GM18867 (cell line): ENCODE results near the gene SPIRE1.

Experiments
- ATAC-seq: cut with Tn5 transposase; IDR thresholded peaks from one replicate; pipeline ENCODE4 v1.9.1; 2021; ENCODE audit warnings: mild to moderate bottlenecking, moderate library complexity; ENCODE audit not compliant: unreplicated experiment

SPIRE1 gene

DNA sequence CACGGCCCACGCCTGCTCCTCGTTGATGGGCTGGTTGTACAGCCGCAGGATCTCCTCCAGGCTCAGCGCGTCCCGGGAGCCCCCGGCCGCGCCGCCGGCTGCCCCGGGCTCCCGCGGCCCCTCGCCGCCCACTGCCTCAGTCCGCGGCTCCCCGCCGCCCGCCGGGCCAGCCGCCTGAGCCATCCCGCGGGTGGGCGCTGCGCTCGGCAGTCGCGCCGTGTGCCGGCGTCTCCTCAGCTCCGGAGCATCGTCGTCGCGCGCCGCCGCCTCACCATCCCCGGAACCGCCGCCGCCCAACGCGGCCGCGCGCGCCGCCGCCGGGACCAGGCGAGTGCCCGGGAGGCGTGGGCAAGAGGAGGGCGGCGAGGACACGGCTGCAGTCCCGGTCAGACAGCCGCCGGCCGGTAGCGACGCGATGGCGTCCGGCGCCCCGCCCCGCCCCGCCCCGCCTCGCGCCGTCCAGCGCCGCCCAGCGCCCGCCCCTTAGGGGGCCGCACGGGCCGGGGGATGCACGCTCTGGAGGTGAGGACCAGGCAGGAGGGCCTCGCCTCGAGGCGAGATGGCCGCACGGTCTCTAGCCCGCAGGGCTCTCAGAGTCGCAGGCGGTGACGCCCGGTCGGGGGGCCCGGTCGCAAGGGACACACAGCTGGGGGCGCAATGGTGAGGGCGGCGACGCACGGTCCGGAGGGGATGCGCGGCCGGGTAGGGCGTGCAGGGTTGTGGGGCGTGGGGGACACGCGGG is at the start of gene SPIRE1:
Gene SPIRE1, minus strand, starts transcription at position 424 of the 742 bp plus-strand sequence. Its CDS starts 241 bp downstream, at position 183.
- ATAC-seq, result peak; percentile 67

DNA sequence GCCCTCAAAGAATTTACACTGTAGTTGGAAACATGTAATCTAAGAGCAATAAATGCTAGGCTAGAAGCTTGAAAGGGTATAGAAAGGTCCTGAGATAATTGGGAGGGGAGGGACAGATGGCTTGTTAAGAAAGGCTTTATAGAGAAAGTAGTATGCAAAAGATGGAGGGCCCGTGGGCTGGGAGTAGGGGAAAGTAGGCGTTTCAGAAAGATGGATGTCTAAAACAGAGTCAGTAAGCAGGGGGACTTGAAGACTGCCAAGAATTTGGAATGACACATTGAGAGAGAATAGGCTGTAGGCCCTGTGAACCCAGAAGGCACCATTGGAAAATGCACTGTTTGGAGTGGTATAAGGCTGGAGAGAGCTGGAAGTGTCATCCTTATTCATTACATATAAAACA is 45.8 kb upstream of the SPIRE1 start:
- no peak for ATAC-seq

DNA sequence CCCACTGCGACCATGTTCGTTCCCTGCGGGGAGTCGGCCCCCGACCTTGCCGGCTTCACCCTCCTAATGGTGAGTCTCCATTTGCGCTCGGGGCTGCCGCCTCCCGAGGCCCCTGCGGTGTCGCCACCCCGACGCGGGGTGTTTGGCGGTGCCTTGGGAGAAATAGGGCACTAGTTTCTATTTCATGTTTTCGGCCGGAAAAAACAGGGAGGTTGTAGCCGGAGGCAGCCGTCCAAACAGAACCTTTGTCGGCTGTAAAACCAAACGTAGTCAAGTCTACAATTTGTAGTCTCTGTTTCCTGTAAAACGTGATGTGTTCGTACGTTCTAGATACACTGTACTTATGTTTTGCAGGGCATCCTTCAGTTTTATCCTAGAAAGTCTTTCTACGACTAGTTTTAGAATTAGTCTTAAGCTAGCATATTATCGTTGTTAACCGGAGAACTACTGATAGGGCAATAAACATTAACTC is 45.2 kb upstream of the SPIRE1 start:
- peak; percentile 35 for ATAC-seq

DNA sequence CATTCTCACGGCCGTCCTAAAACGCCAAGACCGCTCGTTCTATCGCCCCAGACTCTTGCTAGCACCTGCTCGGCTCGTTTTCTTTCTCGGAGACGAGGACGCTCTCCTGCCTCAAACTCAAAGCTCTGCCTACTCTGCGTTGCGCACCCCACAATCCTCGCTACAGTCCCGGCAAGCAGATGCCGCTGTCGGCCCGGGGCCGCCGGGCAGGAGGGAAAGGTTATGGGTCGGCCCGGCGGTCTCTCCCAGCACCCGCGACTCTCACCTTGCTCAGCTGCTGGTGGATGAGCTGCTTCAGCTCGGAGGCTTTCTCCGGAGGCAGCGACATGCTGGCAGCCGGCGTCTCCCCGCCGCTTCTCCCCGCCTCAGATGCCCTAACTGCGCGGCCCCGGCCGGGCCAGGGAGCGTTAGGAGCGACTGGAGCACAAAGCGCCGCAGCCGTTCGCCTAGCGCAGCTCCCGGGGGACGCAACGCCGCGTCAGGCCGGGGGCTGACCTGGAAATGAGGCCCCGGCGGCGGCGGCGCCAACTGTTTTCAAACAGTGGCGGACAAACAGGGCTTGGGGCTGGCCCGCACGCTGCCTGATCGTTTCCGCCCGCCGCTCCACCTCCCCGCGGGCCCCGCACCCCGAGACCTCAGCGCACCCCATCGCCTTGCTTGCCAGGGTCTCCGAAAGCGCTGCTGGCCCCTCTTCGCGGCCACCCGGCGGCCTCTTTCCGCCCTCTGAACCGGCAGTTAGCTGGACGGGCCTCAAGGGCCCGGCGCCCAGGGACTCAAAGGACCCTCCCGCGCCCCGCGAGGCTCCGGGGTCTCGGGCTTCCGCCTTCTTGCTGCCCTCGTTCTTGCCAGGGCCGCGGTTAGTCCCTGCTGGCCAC is 44.6 kb upstream of the SPIRE1 start, which contains the start of the genes CEP76 and PSMG2:
Gene CEP76, minus strand, starts transcription at position 503 of the 875 bp plus-strand sequence. Its CDS starts 175 bp downstream, at position 328.
Gene PSMG2, plus strand, starts transcription at position 822 of the 875 bp plus-strand sequence. CDS start 66 bp downstream, outside the sequence.
- ATAC-seq, result peak; percentile 79

DNA sequence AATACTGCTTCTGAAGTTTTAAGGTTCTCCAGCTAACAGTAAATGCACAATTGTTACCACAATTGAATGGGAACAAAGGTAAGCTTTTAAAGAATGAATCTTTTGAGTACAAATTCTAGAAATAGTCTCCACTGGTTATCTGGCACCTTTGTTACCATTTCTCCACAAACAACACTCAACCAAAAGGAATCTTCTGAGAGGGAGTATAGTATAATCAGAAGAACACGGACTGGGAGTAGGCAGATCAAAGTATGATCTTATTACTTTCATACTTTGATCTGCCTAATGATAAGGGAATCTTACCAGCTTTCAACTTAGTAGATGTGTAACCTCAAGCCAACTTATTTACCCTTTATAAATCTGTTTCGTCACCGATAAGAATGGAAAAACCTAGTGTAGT is 43.3 kb upstream of the SPIRE1 start:
- ATAC-seq, result no peak

DNA sequence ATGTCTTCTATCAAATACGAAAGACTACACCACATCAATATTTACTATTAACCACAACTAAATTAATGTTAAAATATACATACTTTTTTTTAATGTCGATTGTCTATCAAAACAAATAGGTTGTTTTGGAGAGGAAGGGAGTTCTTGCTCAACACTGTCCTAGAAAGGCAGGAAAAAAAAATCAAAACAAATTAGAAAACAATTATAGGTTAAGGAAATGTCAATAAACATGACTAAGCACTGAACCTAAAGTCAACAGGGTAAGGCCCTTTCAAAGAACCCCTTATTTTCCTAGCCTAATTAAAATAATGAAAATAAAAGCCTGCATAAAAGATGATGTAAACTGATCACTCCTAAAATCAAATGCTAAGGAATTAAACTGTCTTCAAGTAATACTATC is 41.8 kb upstream of the SPIRE1 start:
- ATAC-seq, result no peak

DNA sequence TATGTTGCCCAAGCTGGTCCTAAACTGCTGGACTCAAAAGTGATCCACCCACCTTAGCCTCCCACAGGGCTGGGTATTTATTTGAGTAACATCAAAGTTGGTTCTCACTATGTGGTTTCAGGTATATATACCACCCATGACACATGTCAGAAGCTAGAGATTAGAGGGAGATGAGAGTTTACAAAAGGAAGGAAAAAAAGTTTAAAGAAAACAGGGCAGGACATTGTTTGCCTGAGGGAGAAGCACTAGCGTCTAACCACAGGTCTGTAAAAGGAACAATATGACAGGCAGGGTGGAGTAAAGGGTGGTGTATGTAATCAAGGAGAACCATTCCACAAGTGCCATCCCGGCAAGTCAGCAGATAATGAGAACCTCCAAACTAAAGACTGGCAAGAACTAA is 36.1 kb upstream of the SPIRE1 start:
- no peak for ATAC-seq

DNA sequence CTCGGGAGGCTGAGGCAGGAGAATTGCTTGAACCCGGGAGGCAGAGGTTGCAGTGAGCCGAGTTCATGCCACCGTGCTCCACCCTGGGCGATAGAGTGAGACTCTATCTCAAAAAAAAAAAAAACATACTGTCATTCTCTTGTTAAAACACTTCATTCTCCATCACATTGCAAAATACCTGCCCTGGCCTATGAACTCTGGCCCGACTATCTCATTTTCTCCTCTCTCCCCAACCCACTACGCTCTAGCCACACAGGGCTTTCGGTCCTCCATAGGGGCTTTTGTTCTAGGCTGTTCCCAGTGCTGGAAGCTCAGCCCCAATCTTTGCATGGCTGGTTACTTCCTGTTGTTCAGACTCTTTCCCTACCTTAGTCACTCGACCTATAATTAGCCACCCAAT is 34.3 kb upstream of the SPIRE1 start:
- no peak for ATAC-seq

DNA sequence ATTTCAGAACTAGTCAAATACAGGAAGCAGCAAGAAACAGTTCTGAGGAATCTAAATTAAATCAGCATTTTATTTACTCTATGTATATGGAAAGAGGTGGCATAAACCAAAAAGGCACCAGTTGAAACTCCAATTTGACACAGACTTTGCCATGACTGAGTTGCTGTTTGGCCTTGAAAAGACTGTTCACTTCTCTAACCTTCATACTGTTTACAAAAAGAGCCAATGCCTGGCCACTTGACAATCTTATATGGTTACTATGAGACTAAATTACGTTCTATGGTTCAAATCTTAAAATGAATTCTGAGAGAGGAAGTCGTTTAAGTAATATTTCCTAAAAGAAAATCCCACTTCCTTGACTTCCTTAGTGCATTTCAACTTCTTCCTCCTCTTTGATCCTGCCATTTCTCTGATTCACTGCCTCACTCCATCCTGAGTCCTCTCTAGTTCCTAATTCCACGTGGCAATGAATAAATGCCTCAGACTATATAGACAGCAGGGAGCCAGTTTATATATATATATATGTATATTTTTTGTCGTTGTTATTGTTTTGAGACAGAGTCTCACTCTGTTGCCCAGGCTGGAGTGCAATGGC is 31.4 kb upstream of the SPIRE1 start:
- ATAC-seq, result no peak

DNA sequence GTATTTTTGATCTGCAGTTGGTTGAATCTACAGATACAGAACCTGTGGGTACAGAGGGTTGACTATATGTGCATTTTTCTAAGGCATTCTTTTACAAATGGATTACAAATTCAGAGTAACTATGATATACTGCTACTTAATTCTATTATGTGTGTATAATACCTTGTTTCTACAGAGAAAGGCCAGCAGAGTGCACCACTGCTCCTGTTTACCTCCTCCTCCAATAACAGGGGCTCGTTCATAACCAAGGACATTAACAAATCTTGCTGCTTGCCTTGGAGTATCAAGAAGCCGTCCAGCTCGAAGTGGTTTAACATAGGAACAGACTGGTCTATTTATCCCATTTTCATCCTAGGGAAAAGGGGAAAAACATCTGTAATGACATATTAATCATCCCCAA is 28.2 kb upstream of the SPIRE1 start:
- no peak for ATAC-seq

DNA sequence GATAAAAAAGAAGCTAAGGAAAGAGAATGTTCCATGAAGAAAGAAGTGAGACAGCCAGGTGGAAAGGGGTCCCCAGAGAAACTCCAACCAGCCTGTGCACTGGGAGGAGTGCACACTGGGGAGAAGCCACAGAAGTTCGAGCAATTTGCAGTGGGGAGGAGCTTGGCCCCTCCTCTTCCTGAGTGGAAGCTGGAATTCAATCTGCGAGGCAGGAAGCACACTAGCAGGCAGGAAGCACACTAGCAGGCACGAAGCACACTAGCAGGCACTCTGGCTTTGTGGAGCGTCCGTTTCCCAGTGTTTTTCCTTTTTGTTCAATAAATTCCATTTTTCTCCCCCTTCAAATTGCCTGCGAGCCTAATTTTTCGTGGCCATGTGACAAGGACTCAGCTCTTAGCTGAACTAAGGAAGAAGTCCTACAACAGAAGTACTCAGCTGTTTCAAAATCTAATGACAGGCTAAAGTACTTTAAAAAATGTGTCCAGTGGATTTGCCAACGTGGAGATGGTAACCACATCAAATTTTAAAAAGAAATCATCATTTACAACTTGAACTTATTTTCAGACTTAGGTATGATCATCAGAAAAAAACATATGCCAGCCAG is 21.4 kb upstream of the SPIRE1 start:
- ATAC-seq, result no peak

DNA sequence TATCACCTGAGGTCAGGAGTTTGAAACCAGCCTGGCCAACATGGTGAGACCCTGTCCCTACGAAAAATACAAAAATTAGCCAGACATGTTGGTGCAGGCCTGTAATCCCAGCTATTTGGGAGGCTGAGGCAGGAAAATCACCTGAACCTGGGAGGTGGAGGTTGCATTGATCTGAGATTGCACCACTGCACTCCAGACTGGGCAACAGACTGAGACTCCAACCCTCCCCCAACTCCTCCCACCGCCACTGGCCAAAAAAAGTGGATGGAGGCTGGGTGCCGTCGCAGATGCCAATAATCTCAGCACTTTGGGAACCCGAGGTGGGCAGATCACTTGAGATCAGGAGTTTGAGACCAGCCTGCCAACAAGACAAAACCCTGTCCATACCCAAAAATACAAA is 10.1 kb upstream of the SPIRE1 start:
- no peak for ATAC-seq

DNA sequence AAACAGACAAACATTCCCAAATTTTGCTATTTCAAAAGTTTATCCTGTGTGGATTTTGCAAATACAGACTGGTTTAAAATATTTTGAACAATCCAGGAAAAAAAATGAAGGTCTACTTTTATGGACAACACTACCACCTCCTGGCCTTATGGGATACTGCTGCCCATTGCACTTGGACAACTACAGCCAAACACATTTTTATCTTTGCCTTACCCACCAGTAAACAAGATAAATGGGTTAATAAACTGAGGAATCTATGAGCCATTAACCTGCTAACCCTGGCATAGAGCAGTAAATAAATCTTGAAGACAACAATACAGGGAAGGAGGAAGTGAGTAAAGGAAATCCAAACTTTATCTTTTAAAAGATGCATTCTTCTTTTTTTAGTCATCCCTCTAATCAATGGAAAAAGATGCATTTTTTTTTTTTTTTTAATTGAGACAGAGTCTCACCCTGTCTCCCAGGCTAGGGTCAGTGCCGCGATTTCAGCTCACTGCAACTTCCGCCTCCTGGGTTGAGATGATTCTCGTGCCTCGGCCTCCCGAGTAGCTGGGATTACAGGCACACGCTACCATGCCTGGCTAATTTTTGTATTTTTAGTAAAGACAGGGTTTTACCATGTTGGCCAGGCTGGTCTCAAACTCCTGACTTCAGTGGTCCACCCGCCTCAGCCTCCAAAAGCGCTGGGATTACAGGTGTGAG is 2.1 kb upstream of the SPIRE1 start:
- ATAC-seq, result no peak

DNA sequence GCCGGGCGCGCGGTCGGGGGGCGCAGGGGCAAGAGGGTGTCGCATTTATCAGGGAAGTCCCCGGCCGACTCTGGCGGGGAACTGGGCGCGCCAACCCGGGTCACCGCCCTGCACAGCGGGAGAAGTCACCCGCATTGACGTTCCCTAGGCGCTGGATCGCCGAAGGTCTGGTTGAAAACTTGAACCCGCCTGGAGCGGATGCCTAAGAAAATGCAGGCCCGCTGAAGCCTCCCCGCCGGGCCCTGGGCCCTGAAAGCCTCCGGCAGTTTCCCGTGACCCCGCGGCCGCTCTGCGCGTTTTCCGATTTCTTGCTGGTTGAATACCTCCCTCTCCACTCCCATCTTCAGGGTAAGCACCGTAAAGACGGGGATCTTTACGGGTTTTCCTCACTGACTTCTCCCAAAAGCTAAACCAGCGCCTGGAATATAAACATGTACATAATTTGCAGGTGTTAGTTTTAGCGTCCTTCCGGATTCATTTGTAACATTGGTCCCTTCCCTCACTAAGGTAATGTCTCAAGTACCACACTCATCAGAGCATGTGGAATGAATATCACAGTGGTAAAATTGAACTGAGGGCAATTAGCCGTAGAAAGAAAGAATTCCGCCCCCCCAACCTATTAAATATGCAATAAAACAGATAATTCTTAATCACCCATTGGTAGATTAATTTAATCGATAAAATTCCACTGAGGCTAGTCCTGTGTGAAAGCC is 675 bp upstream of the SPIRE1 start:
- no peak for ATAC-seq

DNA sequence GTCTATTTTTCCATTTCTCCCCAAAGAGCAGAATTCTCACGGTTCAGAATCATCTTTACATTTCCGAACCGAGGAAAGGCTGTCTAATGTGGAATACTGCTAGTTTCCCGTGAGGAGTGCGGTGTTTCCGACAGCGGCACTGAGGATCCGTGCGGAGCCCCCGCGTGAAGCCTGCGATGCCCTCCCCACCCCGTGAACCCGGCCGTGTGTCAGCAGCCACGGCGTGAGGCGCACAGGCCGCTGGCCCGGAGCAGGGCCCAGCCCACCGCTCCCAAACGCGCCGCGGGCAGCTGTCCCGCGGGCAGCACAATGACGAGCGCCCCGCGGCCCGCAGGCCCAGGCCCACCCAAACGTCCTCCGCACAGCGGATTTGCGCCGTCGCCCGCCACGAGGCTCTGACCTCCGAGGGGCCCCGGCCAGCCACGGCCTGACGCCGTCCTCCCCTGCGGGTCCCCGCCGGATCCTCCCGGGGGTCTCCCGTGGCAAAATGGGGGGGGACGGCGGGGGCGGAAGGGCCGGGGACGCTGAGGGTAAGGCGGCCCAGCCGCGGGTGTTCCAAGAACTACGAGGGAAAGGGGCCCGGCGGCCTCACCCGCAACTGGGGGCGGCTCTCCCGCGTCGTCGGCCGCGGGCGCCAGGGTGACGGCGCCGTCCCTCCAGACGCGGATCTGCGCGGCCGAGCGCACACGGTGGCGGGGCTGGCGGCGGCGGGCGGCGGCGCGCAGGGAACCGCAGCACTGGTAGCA is 796 bp downstream of the SPIRE1 start:
- ATAC-seq, result peak; percentile 50

DNA sequence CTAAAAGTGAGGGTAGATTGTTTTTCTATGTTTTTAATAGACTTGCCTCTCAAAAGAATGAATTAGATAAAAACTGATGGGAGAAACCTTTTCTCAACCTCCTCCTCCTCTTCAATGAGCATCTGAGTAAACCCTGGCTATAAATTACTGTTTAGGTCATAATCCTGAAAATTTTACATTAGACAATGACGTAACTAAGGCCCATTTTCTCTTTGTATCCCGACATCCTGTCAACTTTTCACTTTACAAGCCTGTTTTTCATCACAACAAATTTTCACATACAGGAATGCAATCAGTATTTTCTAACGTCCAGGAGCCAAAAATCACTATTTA is 1.3 kb downstream of the SPIRE1 start:
- no peak for ATAC-seq

DNA sequence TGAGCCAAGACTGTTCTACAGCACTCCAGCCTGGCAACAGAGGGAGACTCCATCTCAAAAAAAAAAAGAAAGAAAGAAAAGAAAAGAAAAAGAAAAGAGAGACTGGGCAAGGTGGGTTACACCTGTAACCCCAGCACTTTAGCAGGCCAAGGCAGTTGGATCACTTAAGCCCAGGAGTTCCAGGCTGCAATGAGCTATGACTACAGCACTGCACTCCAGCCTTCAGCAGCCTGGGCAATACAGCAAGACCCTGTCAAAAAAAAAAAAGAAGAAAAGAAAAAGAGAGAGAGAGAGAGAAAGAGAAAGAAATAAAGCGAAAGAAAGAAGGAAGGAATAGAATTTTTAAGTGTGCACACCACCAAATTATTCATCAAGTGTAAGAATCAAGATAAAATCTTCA is 2.9 kb downstream of the SPIRE1 start:
- no peak for ATAC-seq

DNA sequence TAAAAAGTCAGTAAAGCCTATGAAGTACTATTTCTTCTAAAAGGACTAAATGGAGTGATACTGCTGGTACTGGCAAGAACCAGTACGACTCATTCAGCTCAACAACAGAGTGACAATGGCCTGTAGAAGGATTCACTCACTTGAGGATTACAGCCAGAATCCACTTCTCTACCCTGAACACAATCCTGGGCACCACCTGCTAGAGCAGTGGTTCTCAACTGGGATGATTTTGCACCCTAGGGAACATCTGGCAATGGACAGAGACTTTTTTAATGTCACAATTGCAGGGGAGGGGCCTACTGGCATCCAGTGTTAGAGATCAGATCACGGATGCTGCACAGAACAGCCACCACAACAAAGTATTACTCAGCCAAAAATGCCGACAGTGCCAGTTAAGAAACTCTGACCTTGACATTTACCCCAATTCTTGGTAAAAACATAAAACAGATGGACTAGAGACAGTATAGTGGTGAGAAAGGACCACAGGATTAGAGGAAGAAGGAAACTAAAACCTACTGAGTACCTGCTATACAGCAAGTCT is 5.0 kb downstream of the SPIRE1 start:
- ATAC-seq, result no peak

DNA sequence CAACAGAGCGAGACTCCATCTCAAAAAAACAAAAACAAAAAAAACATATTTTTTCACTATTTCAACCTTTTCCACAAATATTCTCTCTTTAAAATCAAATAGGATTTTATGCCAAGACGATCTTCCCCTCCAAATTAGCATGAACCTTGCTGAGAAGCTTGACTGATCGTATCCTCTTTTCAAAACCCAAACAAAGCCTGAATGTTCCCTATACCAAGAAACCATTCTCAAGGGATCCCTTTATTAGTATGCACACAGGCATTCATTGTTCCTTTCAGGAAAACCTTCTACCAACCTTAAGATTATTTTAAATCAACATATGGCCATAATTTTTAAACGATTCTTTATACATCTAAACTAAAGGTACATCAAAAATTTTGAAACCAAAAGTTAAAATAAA is 6.3 kb downstream of the SPIRE1 start:
- no peak for ATAC-seq
